DND-41 (cell line): ENCODE results near the gene ANKRD13D.

Experiments
- ATAC-seq: fragments of 200-7000 bp; cut with Tn5 transposase; 3 replicates; pipeline ENCODE4 v1.9.1; 2021; ENCODE audit warnings: low read depth; ENCODE audit not compliant: insufficient read depth
- DNase-seq: peaks from one replicate; pipeline ENCODE4 v3.0.0-alpha.2; 2020
- H2AFZ ChIP-seq: 2 replicates; pipeline ENCODE4 v1.6.0; 2012; ENCODE audit warnings: low read depth, low read length
- H3K27ac ChIP-seq: 2 replicates; pipeline ENCODE4 v1.5.1; 2012; ENCODE audit warnings: low read length, inconsistent platforms
- H3K27me3 ChIP-seq: fragments of 200-600 bp; sonication (generic); 2 replicates; pipeline ENCODE4 v1.6.0; 2012; ENCODE audit warnings: low read length, mild to moderate bottlenecking, inconsistent platforms; ENCODE audit not compliant: insufficient read depth, poor library complexity
- H3K36me3 ChIP-seq: 2 replicates; pipeline ENCODE4 v1.5.1; 2012; ENCODE audit warnings: low read length, inconsistent platforms; ENCODE audit not compliant: insufficient read depth
- H3K4me1 ChIP-seq: 2 replicates; pipeline ENCODE4 v1.5.1; 2012; ENCODE audit warnings: mild to moderate bottlenecking, low read length; ENCODE audit not compliant: insufficient read depth
- H3K4me2 ChIP-seq: 2 replicates; pipeline ENCODE4 v1.6.0; 2012; ENCODE audit warnings: mild to moderate bottlenecking, moderate library complexity, low read length, inconsistent platforms; ENCODE audit not compliant: insufficient read depth
- H3K4me3 ChIP-seq, 2 experiments: fragments of 200-600 bp in 1 of 2; shearing (Covaris generic) in 1 of 2; 2 replicates each; pipeline ENCODE4 v1.5.1; 2012 to 2016; ENCODE audit warnings: inconsistent platforms in 2 of 2, low read length in 2 of 2, mild to moderate bottlenecking in 2 of 2, low read depth in 1 of 2, moderate library complexity in 1 of 2
- H3K79me2 ChIP-seq: 2 replicates; pipeline ENCODE4 v1.6.0; 2012; ENCODE audit warnings: low read length, inconsistent platforms; ENCODE audit not compliant: insufficient read depth
- H3K9ac ChIP-seq: 2 replicates; pipeline ENCODE4 v1.6.0; 2012; ENCODE audit warnings: low read depth, mild to moderate bottlenecking, inconsistent platforms, low read length, moderate library complexity
- H3K9me3 ChIP-seq: 2 replicates; pipeline ENCODE4 v1.5.1; 2012; ENCODE audit warnings: low read length, moderate library complexity, mild to moderate bottlenecking, inconsistent platforms; ENCODE audit not compliant: insufficient read depth, severe bottlenecking
- H4K20me1 ChIP-seq: 2 replicates; pipeline ENCODE4 v1.6.0; 2012; ENCODE audit warnings: low read length; ENCODE audit not compliant: insufficient read depth
- EZH2 ChIP-seq: IDR thresholded peaks from 3 replicates; pipeline ENCODE4 v1.6.1; 2012; ENCODE audit warnings: borderline replicate concordance, low read depth, mild to moderate bottlenecking, moderate library complexity, low read length, inconsistent platforms; ENCODE audit not compliant: severe bottlenecking
- TF ChIP-seq, protein P1 (sequence below): IDR thresholded peaks from 2 replicates; pipeline ENCODE4 v1.5.1; 2012; ENCODE audit warnings: borderline replicate concordance, low read length, moderate library complexity, mild to moderate bottlenecking; ENCODE audit not compliant: poor library complexity, severe bottlenecking; ENCODE audit errors: extremely low read depth

Gene ANKRD13D

DNA sequence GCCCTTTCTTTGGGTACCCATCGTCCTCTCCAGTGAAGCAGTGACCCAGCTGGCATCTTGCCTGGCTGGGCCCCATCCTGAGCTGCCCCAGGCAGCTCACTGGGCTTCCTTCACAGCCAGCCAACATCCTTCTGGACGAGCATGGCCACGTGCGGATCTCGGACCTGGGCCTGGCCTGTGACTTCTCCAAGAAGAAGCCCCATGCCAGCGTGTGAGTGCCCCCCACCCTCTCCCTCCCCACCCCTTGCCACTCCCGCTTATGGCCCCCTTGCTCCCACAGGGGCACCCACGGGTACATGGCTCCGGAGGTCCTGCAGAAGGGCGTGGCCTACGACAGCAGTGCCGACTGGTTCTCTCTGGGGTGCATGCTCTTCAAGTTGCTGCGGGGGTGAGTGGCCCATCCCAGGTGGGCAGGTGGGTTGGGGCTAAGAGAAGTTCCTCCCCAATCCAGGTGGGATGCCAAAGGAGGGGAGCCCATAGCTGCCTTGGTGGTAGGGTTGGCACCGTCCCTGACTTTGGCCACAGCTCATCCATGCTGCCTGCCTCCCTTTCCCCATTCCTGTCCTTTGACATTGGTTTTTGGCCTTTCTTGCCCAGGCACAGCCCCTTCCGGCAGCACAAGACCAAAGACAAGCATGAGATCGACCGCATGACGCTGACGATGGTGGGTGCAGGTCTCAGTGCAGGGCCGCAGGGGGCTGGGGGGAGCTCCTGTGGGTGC is 6.8 kb upstream of the ANKRD13D start:
- Histone ChIP-seq H3K9me3 (no peaks in the 10 kb centered on the region), H3K9ac (no peak overlapping the region), H3K4me3 (no peak overlapping the region), H3K27me3 (no peaks in the 10 kb centered on the region), H4K20me1 (0 out of 2 replicates have a peak, but pooled peaks cover 6% of the 10 kb centered on the region), H2AFZ (no peak overlapping the region), H3K79me2 (peaks cover 62% of the 10 kb centered on the region), H3K27ac (peak overlapping the region; percentile 46; the same call in 1 of the 2 replicates), H3K4me1 (peaks cover 49% of the 10 kb centered on the region), H3K36me3 (peaks cover 97% of the 10 kb centered on the region), H3K4me2 (no peak overlapping the region)
- ATAC-seq (no peak), DNase-seq (no peak)
- TF ChIP-seq, protein P1, sequence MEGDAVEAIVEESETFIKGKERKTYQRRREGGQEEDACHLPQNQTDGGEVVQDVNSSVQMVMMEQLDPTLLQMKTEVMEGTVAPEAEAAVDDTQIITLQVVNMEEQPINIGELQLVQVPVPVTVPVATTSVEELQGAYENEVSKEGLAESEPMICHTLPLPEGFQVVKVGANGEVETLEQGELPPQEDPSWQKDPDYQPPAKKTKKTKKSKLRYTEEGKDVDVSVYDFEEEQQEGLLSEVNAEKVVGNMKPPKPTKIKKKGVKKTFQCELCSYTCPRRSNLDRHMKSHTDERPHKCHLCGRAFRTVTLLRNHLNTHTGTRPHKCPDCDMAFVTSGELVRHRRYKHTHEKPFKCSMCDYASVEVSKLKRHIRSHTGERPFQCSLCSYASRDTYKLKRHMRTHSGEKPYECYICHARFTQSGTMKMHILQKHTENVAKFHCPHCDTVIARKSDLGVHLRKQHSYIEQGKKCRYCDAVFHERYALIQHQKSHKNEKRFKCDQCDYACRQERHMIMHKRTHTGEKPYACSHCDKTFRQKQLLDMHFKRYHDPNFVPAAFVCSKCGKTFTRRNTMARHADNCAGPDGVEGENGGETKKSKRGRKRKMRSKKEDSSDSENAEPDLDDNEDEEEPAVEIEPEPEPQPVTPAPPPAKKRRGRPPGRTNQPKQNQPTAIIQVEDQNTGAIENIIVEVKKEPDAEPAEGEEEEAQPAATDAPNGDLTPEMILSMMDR = no peak
- TF ChIP-seq EZH2 = no peak

DNA sequence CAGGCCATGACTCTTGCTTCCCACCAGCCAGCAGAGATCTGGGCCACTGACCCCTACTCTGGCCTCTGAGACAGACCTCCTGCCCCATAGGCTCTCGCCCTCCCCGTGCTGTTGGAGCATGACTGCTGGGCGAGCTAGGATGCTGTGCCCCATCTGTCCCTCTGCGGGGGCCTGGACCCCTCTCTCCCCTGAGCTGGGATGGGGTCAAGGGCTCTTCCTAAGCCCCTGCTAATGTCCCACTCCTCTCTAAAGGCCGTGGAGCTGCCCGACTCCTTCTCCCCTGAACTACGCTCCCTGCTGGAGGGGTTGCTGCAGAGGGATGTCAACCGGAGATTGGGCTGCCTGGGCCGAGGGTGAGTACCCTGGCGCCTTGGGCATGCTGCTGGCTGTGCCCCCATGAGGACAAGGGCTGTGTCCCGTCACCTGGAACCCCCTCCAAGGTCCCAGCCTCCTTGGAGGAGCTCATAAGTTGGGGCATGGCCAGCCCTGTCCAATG is 6.2 kb upstream of the ANKRD13D start:
- no peak for ATAC-seq
- Histone ChIP-seq H3K79me2 (peaks cover 65% of the 10 kb centered on the region), H3K9me3 (no peaks in the 10 kb centered on the region), H3K9ac (no peak overlapping the region), H4K20me1 (0 out of 2 replicates have a peak, but pooled peaks cover 6% of the 10 kb centered on the region), H2AFZ (no peak overlapping the region), H3K4me3 (no peak overlapping the region), H3K4me2 (no peak overlapping the region), H3K4me1 (peaks cover 50% of the 10 kb centered on the region), H3K27ac (peak overlapping the region; percentile 46; the same call in 1 of the 2 replicates), H3K36me3 (peaks cover 100% of the 10 kb centered on the region), H3K27me3 (no peaks in the 10 kb centered on the region)
- no peak for TF ChIP-seq EZH2
- TF ChIP-seq, protein P1 = no peak
- no peak for DNase-seq

DNA sequence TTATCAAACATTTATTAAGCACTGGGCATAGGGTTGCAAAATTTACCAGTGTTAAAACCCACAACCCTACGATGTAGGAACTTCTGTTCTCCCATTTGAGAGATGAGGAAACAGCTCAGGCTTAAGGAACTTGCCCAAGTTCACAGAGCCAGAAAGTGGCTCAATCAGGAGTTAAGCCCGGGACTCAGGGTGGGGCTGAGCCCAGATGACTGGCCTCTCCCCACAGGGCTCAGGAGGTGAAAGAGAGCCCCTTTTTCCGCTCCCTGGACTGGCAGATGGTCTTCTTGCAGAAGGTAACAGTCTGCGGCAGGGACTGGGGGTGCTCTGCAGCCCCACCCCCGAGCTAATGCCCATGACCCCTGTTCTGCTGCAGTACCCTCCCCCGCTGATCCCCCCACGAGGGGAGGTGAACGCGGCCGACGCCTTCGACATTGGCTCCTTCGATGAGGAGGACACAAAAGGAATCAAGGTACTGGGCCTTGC is 5.6 kb upstream of the ANKRD13D start:
- H3K36me3 ChIP-seq = peaks cover 95% of the 10 kb centered on the region
- no peak overlapping the region for H3K4me3 ChIP-seq
- H3K4me2 ChIP-seq = no peak overlapping the region
- H4K20me1 ChIP-seq = 0 out of 2 replicates have a peak, but pooled peaks cover 6% of the 10 kb centered on the region
- H3K27ac ChIP-seq = peak overlapping the region; percentile 39; the same call in 1 of the 2 replicates
- H3K27me3 ChIP-seq = no peaks in the 10 kb centered on the region
- peaks cover 60% of the 10 kb centered on the region for H3K79me2 ChIP-seq
- H2AFZ ChIP-seq = no peak overlapping the region
- no peak overlapping the region for H3K9ac ChIP-seq
- H3K4me1 ChIP-seq = peaks cover 50% of the 10 kb centered on the region
- no peaks in the 10 kb centered on the region for H3K9me3 ChIP-seq
- ATAC-seq (no peak), DNase-seq (no peak)
- TF ChIP-seq EZH2 = no peak
- TF ChIP-seq, protein P1 = no peak
